ENCODE measurements around the gene CDKL1. TPM values are rescaled to one million over a fixed set of nuclear protein-coding genes. Genes with fewer than 3 reads are reported as not detected.
A peak's percentile ranks its signal among the peaks of the same experiment; 100 is the strongest.

Gene CDKL1
- total RNA-seq, 1 experiment from 2014 or later, result 3.6 TPM

DNA sequence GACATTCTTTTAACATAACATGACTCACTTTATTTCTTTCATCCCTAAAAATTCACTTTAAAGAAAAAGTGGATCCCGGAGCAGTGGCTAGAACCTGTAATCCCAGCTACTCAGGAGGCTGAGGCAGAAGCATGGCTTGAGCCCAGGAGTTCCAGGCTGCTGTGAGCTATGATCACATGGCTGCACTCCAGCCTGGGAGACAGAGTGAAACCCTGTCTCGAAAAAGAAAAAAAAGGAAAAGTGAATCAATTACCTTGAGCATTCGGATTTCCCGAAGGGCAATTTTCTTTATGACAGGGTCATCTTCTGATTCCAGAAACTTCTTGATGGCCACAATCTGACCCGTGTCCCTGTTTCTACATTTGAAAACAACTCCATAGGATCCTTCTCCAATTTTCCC, 1.2 kb downstream of the CDKL1 start:
- CTCF ChIA-PET, result interaction anchor here (2.0 kb wide), 1 partner anchor 77 kb away, joined by 7 read pairs; no protein-coding TSS in a partner anchor
- TF ChIP-seq GABPB1 (CRISPR knock-in tag; IDR thresholded peaks at IDR 0.05) (no peak), ZNF512 (CRISPR knock-in tag; IDR thresholded peaks at IDR 0.05; ENCODE audit: borderline replicate concordance) (no peak), NR2C2 (CRISPR knock-in tag; IDR thresholded peaks at IDR 0.05) (no peak), SOX15 (CRISPR knock-in tag; IDR thresholded peaks at IDR 0.05) (no peak), FOXP1 (CRISPR knock-in tag; IDR thresholded peaks at IDR 0.05; ENCODE audit: borderline replicate concordance) (no peak), NFATC4 (CRISPR knock-in tag; IDR thresholded peaks at IDR 0.05) (no peak), ZNF317 (CRISPR knock-in tag; IDR thresholded peaks at IDR 0.05; ENCODE audit: borderline replicate concordance, low read depth) (no peak), ZNF263 (CRISPR knock-in tag; IDR thresholded peaks at IDR 0.05; ENCODE audit: low read depth) (no peak)
- H3K4me3 Mint-ChIP-seq, result peak overlapping the region; percentile 81
- DNase-seq (ENCODE audit: low spot score), result no peak
- H3K27ac Mint-ChIP-seq, result no peak overlapping the region
- POLR2A ChIA-PET, result no interaction called here
- no peaks in the 10 kb centered on the region for H3K9me3 Mint-ChIP-seq
- H3K4me1 Mint-ChIP-seq, result peaks cover 19% of the 10 kb centered on the region
- H3K36me3 Mint-ChIP-seq, result no peaks in the 10 kb centered on the region
- peaks cover 32% of the 10 kb centered on the region for H3K27me3 Mint-ChIP-seq (ENCODE audit: low read depth)
- ATAC-seq, result no peak

DNA sequence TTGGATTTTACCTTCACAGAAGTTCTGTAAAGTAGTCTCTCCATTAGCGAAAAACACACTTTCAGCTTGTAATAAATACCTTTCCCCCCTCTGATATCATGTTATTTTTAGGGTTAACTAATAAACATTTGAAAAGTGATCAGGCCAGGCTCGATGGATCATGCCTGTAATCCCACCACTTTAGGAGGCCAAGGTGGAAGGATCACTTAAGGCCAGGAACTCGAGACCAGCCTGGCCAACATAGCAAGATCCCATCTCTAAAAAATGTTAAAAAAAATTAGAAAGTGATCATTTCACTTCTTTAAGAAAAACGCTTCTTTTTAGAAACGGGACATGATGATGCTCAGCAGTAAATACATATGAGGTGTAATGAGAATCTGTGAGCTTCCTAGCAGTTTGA, 2.0 kb downstream of the CDKL1 start:
- POLR2A ChIA-PET, result no interaction called here
- Mint-ChIP-seq H3K4me3 (no peak overlapping the region), H3K27ac (no peak overlapping the region), H3K4me1 (peaks cover 19% of the 10 kb centered on the region), H3K36me3 (no peaks in the 10 kb centered on the region), H3K9me3 (no peaks in the 10 kb centered on the region), H3K27me3 (ENCODE audit: low read depth) (peaks cover 29% of the 10 kb centered on the region)
- TF ChIP-seq PRDM15 (CRISPR knock-in tag; IDR thresholded peaks at IDR 0.05) (no peak), RELA (CRISPR knock-in tag; IDR thresholded peaks at IDR 0.05; ENCODE audit: borderline replicate concordance) (no peak), ZNF121 (CRISPR knock-in tag; IDR thresholded peaks at IDR 0.05) (peak; percentile 62; the same call in 1 of the 2 replicates), NR1H2 (CRISPR knock-in tag; IDR thresholded peaks at IDR 0.05) (no peak), GRHL2 (CRISPR knock-in tag; IDR thresholded peaks at IDR 0.05; ENCODE audit: insufficient replicate concordance, severe bottlenecking) (no peak), ZNF281 (CRISPR knock-in tag; IDR thresholded peaks at IDR 0.05) (no peak)
- TF ChIP-seq, protein P1, sequence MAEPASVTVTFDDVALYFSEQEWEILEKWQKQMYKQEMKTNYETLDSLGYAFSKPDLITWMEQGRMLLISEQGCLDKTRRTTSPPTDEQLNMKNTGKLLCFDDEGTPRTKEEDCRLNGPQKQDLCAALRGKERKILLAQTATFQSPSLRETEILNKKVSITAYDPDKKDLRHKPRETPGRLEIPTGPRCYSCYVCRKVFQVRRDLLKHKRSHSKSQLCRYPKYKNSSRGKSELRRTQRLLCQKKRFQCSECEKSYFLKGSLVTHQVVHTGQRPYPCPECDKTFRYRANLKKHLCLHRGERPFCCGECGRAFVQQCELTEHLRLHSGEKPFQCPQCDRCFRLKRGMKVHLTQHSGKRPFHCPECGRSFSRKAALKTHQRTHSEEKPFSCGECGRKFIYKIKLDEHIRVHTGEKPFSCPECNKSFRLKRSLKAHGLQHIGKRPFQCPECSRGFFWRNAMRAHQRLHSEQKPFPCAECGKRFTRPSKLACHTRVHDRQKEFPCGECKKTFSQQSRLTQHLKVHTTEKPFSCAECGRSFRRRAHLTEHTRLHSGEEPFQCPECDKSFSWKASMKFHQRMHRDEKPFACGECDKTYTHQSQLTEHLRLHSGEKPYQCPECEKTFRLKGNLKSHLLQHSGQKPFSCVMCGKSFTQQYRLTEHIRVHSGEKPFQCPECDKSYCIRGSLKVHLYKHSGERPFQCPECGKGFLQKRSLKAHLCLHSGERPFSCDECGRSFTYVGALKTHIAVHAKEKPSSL (CRISPR knock-in tag; conservative IDR thresholded peaks at IDR 0.05), result no peak
- CTCF ChIA-PET, result interaction anchor here (1.4 kb wide), 1 partner anchor 73 kb away, joined by 7 read pairs; no protein-coding TSS in a partner anchor
- DNase-seq (ENCODE audit: low spot score) (no peak), ATAC-seq (no peak)

All from WTC11 (cell line).